Measurements from ENCODE around the gene XRCC1.
A peak's percentile ranks its signal among the peaks of the same experiment; 100 is the strongest.
"Not testable (repeated sequence)": the region's sequence is repeated elsewhere in the genome, so short reads cannot be mapped to it uniquely, and the experiment has no call there.

Gene XRCC1

DNA sequence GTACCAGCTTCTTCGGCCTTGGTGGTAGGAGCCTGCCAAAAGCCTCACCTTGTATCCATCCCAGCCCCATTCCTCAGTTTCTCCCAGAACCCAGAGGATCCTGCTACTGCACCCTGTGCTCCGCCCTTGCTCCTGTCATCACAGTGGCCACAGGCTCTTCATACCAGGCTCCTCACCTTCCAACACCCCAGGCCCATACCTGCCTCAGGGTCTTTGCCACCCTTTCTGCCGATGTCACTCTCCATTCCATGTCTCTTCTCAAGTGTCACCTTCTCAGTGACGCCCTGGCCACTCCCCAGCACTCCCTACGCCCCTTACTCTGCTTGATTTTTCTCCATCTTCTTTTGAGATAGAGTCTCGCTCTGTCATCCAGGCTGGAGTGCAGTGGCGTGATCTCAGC lies 34.5 kb upstream of the XRCC1 start:
- H3K4me1 Mint-ChIP-seq = peaks cover 25% of the 10 kb centered on the region

GRCh38 chr19:43607238-43608205 lies 32.2 kb upstream of the XRCC1 start:
- Mint-ChIP-seq H3K27me3 (no peaks in the 10 kb centered on the region), H3K27ac (peak overlapping the region; percentile 6 to 91), H3K4me3 (peak overlapping the region in 1 of 2 donors; percentile 14), H3K4me1 (peaks cover 25% of the 10 kb centered on the region), H3K9me3 (no peaks in the 10 kb centered on the region)
- ATAC-seq (peak; percentile 62), DNase-seq (no peak)

More for the DNA sequence above, 34.5 kb upstream of the XRCC1 start:
- no peaks in the 10 kb centered on the region for H3K9me3 Mint-ChIP-seq
- DNase-seq (no peak), ATAC-seq (no peak)
- H3K27ac Mint-ChIP-seq = peak overlapping the region in 1 of 2 donors; percentile 28
- no peak overlapping the region for H3K4me3 Mint-ChIP-seq
- H3K27me3 Mint-ChIP-seq = no peaks in the 10 kb centered on the region

DNA sequence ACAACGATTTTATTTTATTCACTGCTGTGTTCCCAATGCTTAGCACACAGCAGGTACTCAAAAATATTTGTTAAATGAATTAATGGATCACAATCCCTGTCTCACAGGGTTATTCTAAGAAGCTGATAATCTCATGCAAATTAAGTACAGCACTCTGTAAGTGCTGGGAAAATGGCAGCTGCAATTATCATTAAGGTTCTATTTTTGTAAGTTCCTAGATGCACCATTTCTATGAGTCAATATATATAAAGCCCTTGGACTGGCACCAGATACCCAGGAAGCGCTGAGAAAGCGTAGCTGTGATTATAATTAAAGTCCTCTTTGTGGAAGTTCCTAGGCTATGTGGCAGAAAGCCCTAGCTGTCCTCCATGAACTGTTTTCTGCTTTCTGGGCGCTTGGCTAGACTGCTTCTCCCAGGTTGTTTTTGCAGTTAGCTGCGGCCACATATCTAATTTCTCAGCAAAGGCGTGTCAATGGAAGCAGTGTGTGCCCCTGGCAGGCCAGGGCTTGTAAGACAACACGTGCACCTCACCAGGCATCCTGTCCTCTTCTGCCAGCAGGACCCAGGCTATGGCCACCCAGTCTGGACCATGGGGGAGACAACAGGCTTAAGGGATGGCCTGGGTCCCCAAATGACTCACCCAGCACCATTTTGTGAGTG lies 31.4 kb upstream of the XRCC1 start:
- H3K27ac Mint-ChIP-seq = no peak overlapping the region
- peaks cover 25% of the 10 kb centered on the region for H3K4me1 Mint-ChIP-seq
- ATAC-seq = no peak
- H3K9me3 Mint-ChIP-seq = no peaks in the 10 kb centered on the region
- H3K4me3 Mint-ChIP-seq = no peak overlapping the region
- DNase-seq = no peak
- H3K27me3 Mint-ChIP-seq = no peaks in the 10 kb centered on the region

DNA sequence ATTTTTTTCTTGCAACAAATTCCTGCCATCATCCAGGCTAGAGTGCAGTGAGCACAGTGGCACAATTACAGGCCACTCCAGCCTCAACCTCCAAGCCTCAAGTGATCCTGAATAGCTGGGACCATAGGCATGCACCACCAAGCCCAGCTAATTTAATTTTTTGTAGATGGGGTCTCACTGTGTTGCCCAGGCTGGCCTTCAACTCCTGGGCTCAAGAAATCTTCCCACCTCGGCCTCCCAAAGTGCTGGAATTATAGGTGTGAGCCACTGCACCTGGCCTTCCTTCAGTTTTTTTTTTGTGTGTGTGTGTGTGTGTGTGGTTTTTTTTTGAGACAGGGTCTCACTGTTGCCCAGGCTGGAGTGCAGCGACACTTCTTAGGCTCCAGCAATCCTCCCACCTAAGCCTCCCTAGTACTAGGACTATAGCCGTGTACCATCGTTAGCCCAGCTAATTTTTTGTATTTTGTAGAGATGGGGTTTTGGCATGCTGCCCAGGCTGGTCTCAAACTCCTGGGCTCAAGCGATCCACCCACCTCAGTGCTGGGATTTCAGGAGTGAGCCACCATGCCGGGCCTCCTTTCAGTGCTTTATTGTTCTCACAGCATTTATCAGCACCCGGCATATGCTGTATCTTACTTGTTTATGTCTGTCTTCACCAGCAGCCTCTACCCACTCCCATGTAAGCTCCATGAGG lies 30.7 kb upstream of the XRCC1 start:
- Mint-ChIP-seq H3K9me3 (no peaks in the 10 kb centered on the region), H3K27me3 (no peaks in the 10 kb centered on the region), H3K27ac (peak overlapping the region in 1 of 2 donors; percentile 81), H3K4me3 (no peak overlapping the region), H3K4me1 (peaks cover 25% of the 10 kb centered on the region)
- DNase-seq (no peak), ATAC-seq (no peak)

GRCh38 chr19:43600326-43600725 lies 25.0 kb upstream of the XRCC1 start:
- H3K4me3 Mint-ChIP-seq, ATAC-seq, H3K9me3 Mint-ChIP-seq, DNase-seq, H3K27me3 Mint-ChIP-seq, H3K27ac Mint-ChIP-seq: not testable (repeated sequence)
- H3K4me1 Mint-ChIP-seq = peaks cover 33% of the 10 kb centered on the region

DNA sequence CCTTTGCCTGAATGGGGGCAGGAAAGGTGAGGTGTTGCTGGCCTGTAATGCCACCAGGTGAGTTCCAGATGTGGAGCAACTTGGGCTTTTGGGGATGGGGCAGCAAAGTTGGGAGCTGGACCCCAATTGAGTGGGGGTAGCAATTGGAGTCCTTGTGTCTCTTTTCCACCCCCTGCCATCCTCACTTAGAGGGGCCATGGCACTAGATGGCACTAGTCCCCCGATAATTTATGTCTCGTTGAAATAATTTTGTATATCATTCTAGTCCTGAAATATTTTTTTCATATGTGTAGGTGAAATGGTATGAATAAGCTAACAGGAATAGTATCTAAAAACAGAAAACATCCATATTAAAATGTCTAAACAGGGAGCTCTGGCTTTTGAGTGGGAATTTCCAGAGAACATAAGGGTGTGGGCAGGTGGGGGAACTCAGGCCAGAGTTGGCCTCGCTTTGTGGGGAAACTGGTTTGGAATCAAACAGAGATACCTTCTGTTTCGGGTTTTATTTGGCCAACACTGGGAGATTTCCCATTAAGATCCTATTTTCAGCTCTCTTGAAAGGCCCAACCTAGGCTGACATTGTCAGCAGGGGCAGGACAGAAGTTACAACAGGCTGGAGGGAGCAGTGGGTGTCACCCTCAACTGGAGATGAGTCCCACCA lies 24.4 kb upstream of the XRCC1 start:
- DNase-seq = no peak
- no peak for ATAC-seq
- Mint-ChIP-seq H3K27me3 (no peaks in the 10 kb centered on the region), H3K4me3 (no peak overlapping the region), H3K9me3 (no peaks in the 10 kb centered on the region), H3K27ac (peak overlapping the region; percentile 11 to 27), H3K4me1 (peaks cover 33% of the 10 kb centered on the region)

- ATAC-seq (no peak), DNase-seq (no peak)
- Mint-ChIP-seq H3K27me3 (no peaks in the 10 kb centered on the region), H3K9me3 (no peaks in the 10 kb centered on the region), H3K4me1 (peaks cover 43% of the 10 kb centered on the region), H3K4me3 (no peak overlapping the region), H3K27ac (peak overlapping the region; percentile 13 to 67)
Measured at GRCh38 chr19:43598445-43599240, 23.3 kb upstream of the XRCC1 start.

- Mint-ChIP-seq H3K4me1 (peaks cover 51% of the 10 kb centered on the region), H3K9me3 (no peaks in the 10 kb centered on the region), H3K27me3 (no peaks in the 10 kb centered on the region), H3K4me3 (peak overlapping the region; percentile 92 to 98), H3K27ac (peak overlapping the region; percentile 66 to 100)
- DNase-seq (no peak), ATAC-seq (no peak)
Measured at GRCh38 chr19:43597876-43598275, 22.5 kb upstream of the XRCC1 start.

GRCh38 chr19:43596842-43597461 lies 21.6 kb upstream of the XRCC1 start:
- ATAC-seq (no peak), DNase-seq (no peak)
- Mint-ChIP-seq H3K9me3 (no peaks in the 10 kb centered on the region), H3K27me3 (no peaks in the 10 kb centered on the region), H3K4me1 (peaks cover 56% of the 10 kb centered on the region), H3K27ac (peak overlapping the region; percentile 99 to 100), H3K4me3 (peak overlapping the region; percentile 92 to 98)

DNA sequence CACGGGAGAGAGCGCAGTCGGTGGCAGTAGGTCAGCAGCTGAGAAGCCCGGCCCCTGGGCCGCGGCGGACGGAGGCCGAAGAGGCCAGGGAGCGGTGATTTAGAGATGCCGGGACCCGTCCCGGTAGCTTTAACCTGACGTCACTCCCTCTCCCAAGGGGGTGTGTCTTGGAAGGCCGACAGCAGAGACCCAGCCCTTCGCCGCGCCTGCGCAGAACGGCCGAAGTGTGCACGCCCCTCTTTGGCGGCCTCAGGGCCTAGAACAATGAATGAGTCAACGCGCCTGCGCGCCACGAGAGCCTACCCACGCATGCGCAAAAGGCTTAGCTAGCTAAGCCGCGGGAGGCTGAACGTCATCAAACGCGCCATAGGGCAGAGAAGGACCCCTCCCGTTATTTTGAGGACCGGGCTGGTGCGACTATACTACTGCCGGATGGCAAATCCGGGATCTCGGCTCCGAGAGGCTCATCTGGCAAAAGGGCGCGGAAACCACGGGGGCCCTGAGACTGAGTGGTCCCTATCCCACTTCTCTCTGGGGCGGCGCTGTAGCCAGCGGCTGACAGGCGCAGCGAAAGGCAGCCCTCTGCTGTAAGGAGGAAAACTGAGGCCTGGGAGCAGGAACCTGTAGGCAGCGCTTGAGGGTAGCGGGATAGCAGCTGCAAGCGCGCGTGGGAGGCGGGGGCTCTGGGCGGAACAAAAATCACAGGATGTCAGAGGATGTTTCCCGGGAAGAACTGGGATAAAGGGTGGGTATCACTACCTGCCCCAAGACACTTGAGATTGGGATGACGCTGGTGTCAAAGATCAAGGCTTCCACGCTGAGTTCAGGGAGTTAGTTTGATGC lies 20.9 kb upstream of the XRCC1 start, which contains the start of the genes IRGQ and ZNF576:
Gene IRGQ (minus strand): TSS at position 136 of the 843 bp plus-strand sequence. CDS start 796 bp downstream, outside the sequence.
Gene ZNF576 (plus strand): TSS at position 597 of the 843 bp plus-strand sequence. CDS start 514 bp downstream, outside the sequence.
- DNase-seq = peak; percentile 100
- Mint-ChIP-seq H3K9me3 (no peaks in the 10 kb centered on the region), H3K27ac (peak within 1 kb of the TSS; percentile 99 to 100), H3K4me3 (peak within 1 kb of the TSS; percentile 92 to 98), H3K4me1 (peaks cover 58% of the 10 kb centered on the region), H3K27me3 (no peaks in the 10 kb centered on the region)
- ATAC-seq = peak; percentile 85

DNA sequence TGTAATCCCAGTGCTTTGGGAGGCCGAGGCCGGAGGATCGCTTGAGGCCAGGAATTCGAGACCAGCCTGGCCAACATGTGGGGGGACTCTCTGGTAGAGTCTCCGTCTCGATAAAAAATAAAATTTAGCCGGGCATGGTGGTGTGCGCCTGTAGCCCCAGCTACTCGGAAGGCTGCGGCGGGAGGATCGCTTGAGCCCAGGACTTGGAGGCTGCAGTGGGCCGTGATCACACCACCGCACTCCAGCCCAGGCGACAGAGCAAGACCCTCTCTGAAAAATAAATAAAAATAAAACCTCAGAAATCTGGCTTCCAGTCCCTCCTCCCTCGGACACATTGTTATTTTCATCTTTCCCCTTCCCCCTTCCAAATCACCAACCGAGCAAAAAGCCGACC lies 20.3 kb upstream of the XRCC1 start:
- peak overlapping the region; percentile 92 to 98 for H3K4me3 Mint-ChIP-seq
- peak; percentile 44 for ATAC-seq
- no peaks in the 10 kb centered on the region for H3K9me3 Mint-ChIP-seq
- H3K4me1 Mint-ChIP-seq = peaks cover 64% of the 10 kb centered on the region
- peak overlapping the region; percentile 99 to 100 for H3K27ac Mint-ChIP-seq
- DNase-seq = no peak
- no peaks in the 10 kb centered on the region for H3K27me3 Mint-ChIP-seq

- Mint-ChIP-seq H3K4me3 (peak overlapping the region; percentile 92 to 98), H3K27me3 (no peaks in the 10 kb centered on the region), H3K4me1 (peaks cover 70% of the 10 kb centered on the region), H3K9me3 (no peaks in the 10 kb centered on the region), H3K27ac (peak overlapping the region; percentile 99 to 100)
- ATAC-seq (peak; percentile 71), DNase-seq (peak; percentile 74 to 80)
Measured at GRCh38 chr19:43594710-43595604, 19.6 kb upstream of the XRCC1 start.

All from stimulated activated naive CD8-positive, alpha-beta T cell treated with anti-CD3 and anti-CD28 coated beads, Interleukin-15, amount 100 ng/mL, for 72 hours (primary cell).